H9 (cell line): Measurements from ENCODE around the gene LILRA1. TPM values are rescaled to one million over a fixed set of nuclear protein-coding genes. Genes with fewer than 3 reads are reported as not detected.
"Not testable (repeated sequence)": the region's sequence is repeated elsewhere in the genome, so short reads cannot be mapped to it uniquely, and the experiment has no call there.

ENCODE experiments used
- DNase-seq: peaks from one replicate; pipeline ENCODE4 v3.0.0-alpha.2; 2017
- H2AFZ ChIP-seq: one replicate; pipeline ENCODE4 v1.6.1; 2013; ENCODE audit warnings: mild to moderate bottlenecking, low read length, control low read depth, moderate library complexity
- H2AK5ac ChIP-seq: 2 replicates; pipeline ENCODE4 v1.6.1; 2013; ENCODE audit warnings: low read length, control low read depth, mixed read lengths; ENCODE audit not compliant: insufficient read length
- H2BK120ac ChIP-seq: one replicate; pipeline ENCODE4 v1.6.1; 2013; ENCODE audit warnings: low read depth, mild to moderate bottlenecking, low read length, control low read depth, inconsistent platforms; ENCODE audit not compliant: poor library complexity, severe bottlenecking
- H2BK12ac ChIP-seq: 2 replicates; pipeline ENCODE4 v1.6.1; 2013; ENCODE audit warnings: low read length, control low read depth, mixed read lengths, low read depth; ENCODE audit not compliant: insufficient read length
- H2BK15ac ChIP-seq: 2 replicates; pipeline ENCODE4 v1.6.1; 2013; ENCODE audit warnings: low read depth, low read length, control low read depth
- H2BK20ac ChIP-seq: one replicate; pipeline ENCODE4 v1.6.1; 2013; ENCODE audit warnings: low read depth, mild to moderate bottlenecking, low read length, control low read depth, inconsistent platforms; ENCODE audit not compliant: poor library complexity, severe bottlenecking
- H2BK5ac ChIP-seq: 2 replicates; pipeline ENCODE4 v1.6.1; 2013; ENCODE audit warnings: low read length, control low read depth, mixed read lengths; ENCODE audit not compliant: insufficient read length
- H3K14ac ChIP-seq: 2 replicates; pipeline ENCODE4 v1.6.1; 2013; ENCODE audit warnings: low read length, control low read depth; ENCODE audit not compliant: insufficient read depth
- H3K18ac ChIP-seq: 2 replicates; pipeline ENCODE4 v1.6.1; 2013; ENCODE audit warnings: low read depth, mild to moderate bottlenecking, mixed read lengths, low read length, control low read depth; ENCODE audit not compliant: insufficient read length
- H3K23ac ChIP-seq: 2 replicates; pipeline ENCODE4 v1.6.1; 2013; ENCODE audit warnings: low read length, control low read depth, mixed read lengths, low read depth; ENCODE audit not compliant: insufficient read length
- H3K23me2 ChIP-seq: 2 replicates; pipeline ENCODE4 v1.6.1; 2013; ENCODE audit warnings: low read depth, mild to moderate bottlenecking, mixed read lengths, low read length, control low read depth; ENCODE audit not compliant: insufficient read length, poor library complexity, severe bottlenecking
- H3K27ac ChIP-seq: 2 replicates; pipeline ENCODE4 v1.5.1; 2013; ENCODE audit warnings: low read length, control low read depth, mixed read lengths, low read depth; ENCODE audit not compliant: insufficient read length
- H3K27me3 ChIP-seq: 2 replicates; pipeline ENCODE4 v1.6.1; 2013; ENCODE audit warnings: low read length, control low read depth, inconsistent platforms; ENCODE audit not compliant: insufficient read depth
- H3K4ac ChIP-seq: 2 replicates; pipeline ENCODE4 v1.6.1; 2013; ENCODE audit warnings: low read depth, mild to moderate bottlenecking, control low read depth, inconsistent platforms, low read length, moderate library complexity
- H3K4me1 ChIP-seq: 2 replicates; pipeline ENCODE4 v1.6.1; 2013; ENCODE audit warnings: low read length, control low read depth, inconsistent platforms; ENCODE audit not compliant: insufficient read depth
- H3K4me2 ChIP-seq: 2 replicates; pipeline ENCODE4 v1.6.1; 2013; ENCODE audit warnings: low read length, control low read depth, mixed read lengths; ENCODE audit not compliant: insufficient read length, insufficient read depth
- H3K56ac ChIP-seq: 2 replicates; pipeline ENCODE4 v1.6.1; 2013; ENCODE audit warnings: low read depth, mild to moderate bottlenecking, mixed read lengths, low read length, control low read depth; ENCODE audit not compliant: insufficient read length
- H3K79me1 ChIP-seq: 2 replicates; pipeline ENCODE4 v1.6.1; 2013; ENCODE audit warnings: low read depth, mild to moderate bottlenecking, moderate library complexity, low read length, control low read depth, inconsistent platforms; ENCODE audit not compliant: insufficient read depth, poor library complexity, severe bottlenecking
- H3K79me2 ChIP-seq: 2 replicates; pipeline ENCODE4 v1.6.1; 2013; ENCODE audit warnings: low read length, control low read depth, inconsistent platforms; ENCODE audit not compliant: insufficient read depth
- H3K9ac ChIP-seq: 2 replicates; pipeline ENCODE4 v1.6.1; 2013; ENCODE audit warnings: low read length, control low read depth, mixed read lengths; ENCODE audit not compliant: insufficient read length; ENCODE audit errors: extremely low read depth
- H3K9me3 ChIP-seq: one replicate; pipeline ENCODE4 v1.6.1; 2013; ENCODE audit warnings: low read depth, low read length, inconsistent platforms; ENCODE audit not compliant: control insufficient read depth
- H3T11ph ChIP-seq: one replicate; pipeline ENCODE4 v1.6.1; 2013; ENCODE audit warnings: mild to moderate bottlenecking, low read length, control low read depth, inconsistent platforms
- H4K20me1 ChIP-seq: one replicate; pipeline ENCODE4 v1.6.1; 2013; ENCODE audit not compliant: control insufficient read depth, insufficient read length, insufficient read depth
- H4K5ac ChIP-seq: 2 replicates; pipeline ENCODE4 v1.6.1; 2013; ENCODE audit warnings: low read depth, mild to moderate bottlenecking, mixed read lengths, low read length, control low read depth; ENCODE audit not compliant: insufficient read length
- H4K8ac ChIP-seq: replicated peaks from 2 replicates; pipeline ENCODE4 v1.6.1; 2013; ENCODE audit warnings: low read length, control low read depth, mixed read lengths, low read depth; ENCODE audit not compliant: insufficient read length
- H4K91ac ChIP-seq: 2 replicates; pipeline ENCODE4 v1.6.1; 2013; ENCODE audit warnings: low read depth, mild to moderate bottlenecking, moderate library complexity, mixed read lengths, low read length, control low read depth; ENCODE audit not compliant: insufficient read length
- H3K27ac Mint-ChIP-seq, 3 experiments: 2 replicates in 2 of 3; 3 replicates in 1 of 3; pipeline ENCODE4 v1.8.0; 2020 to 2021; ENCODE audit warnings: mixed read lengths in 3 of 3, mild to moderate bottlenecking in 1 of 3, moderate library complexity in 1 of 3
- H3K27me3 Mint-ChIP-seq: 2 replicates; pipeline ENCODE4 v1.8.0; 2021; ENCODE audit warnings: low read depth, mild to moderate bottlenecking, moderate library complexity, mixed read lengths
- H3K36me3 Mint-ChIP-seq, 3 experiments: 2 replicates in 2 of 3; 3 replicates in 1 of 3; pipeline ENCODE4 v1.8.0; 2020 to 2021; ENCODE audit warnings: low read depth in 3 of 3, mixed read lengths in 3 of 3; ENCODE audit not compliant: insufficient read depth in 1 of 3
- H3K4me1 Mint-ChIP-seq, 2 experiments: 2 replicates each; pipeline ENCODE4 v1.8.0; 2020; ENCODE audit warnings: mixed read lengths in 2 of 2
- H3K4me3 Mint-ChIP-seq, 2 experiments: 2 replicates in 1 of 2; 3 replicates in 1 of 2; pipeline ENCODE4 v1.8.0; 2020 to 2021; ENCODE audit warnings: mild to moderate bottlenecking in 2 of 2, mixed read lengths in 2 of 2, moderate library complexity in 1 of 2
- H3K9me3 Mint-ChIP-seq, 2 experiments: 2 replicates in 1 of 2; 3 replicates in 1 of 2; pipeline ENCODE4 v1.8.0; 2020; ENCODE audit warnings: mild to moderate bottlenecking in 2 of 2, mixed read lengths in 2 of 2, moderate library complexity in 1 of 2
- CTCF ChIP-seq: fragments of 200-600 bp; sonication (generic); conservative IDR thresholded peaks from 3 replicates; pipeline ENCODE4 v1.8.0; 2021; ENCODE audit warnings: antibody characterized with exemption, mild to moderate bottlenecking
- WGBS: extraction: QIAGEN DNeasy Blood & Tissue Kit; methylation state at CpG from one replicate; pipeline ENCODE4 v1.1.7; 2013; ENCODE audit warnings: missing lambda C conversion rate, low lambda C conversion rate, mixed read lengths; ENCODE audit not compliant: insufficient read length; ENCODE audit errors: extremely low coverage; 5-methylcytosine and 5-hydroxymethylcytosine counted together
- total RNA-seq: library from RNA; stranded (reverse); gene quantifications from 2 replicates; pipeline ENCODE4 v1.2.1, GENCODE V29; 2021

Gene LILRA1
- total RNA-seq, 1 experiment from 2014 or later, result not detected

- no peaks in the 10 kb centered on the region for H3K79me2 ChIP-seq
- no peak overlapping the region for H2AFZ ChIP-seq
- H3K14ac ChIP-seq, result no peak overlapping the region
- peaks cover 99 to 100% of the 10 kb centered on the region in 2 experiments for H3K9me3 Mint-ChIP-seq
- H3T11ph ChIP-seq, result no peak overlapping the region
- no peak overlapping the region for H2BK12ac ChIP-seq
- H2BK5ac ChIP-seq, result no peak overlapping the region
- H3K27ac ChIP-seq, result no peak overlapping the region
- TF ChIP-seq CTCF, result no peak
- no peaks in the 10 kb centered on the region for H3K4me1 Mint-ChIP-seq
- H2BK20ac ChIP-seq, result no peak overlapping the region
- no peaks in the 10 kb centered on the region for H3K4me1 ChIP-seq
- H4K91ac ChIP-seq, result no peak overlapping the region
- H2AK5ac ChIP-seq, result no peak overlapping the region
- H3K4me2 ChIP-seq, result no peak overlapping the region
- H3K18ac ChIP-seq, result no peak overlapping the region
- no peaks in the 10 kb centered on the region for H3K79me1 ChIP-seq
- no peak overlapping the region for H3K27ac Mint-ChIP-seq
- no peak overlapping the region for H3K4me3 Mint-ChIP-seq
- no peak overlapping the region for H3K56ac ChIP-seq
- no peak overlapping the region for H2BK15ac ChIP-seq
- no peaks in the 10 kb centered on the region for H4K20me1 ChIP-seq
- peaks cover 2% of the 10 kb centered on the region for H3K27me3 Mint-ChIP-seq
- H3K27me3 ChIP-seq, result no peaks in the 10 kb centered on the region
- no peak overlapping the region for H2BK120ac ChIP-seq
- no peak overlapping the region for H3K9ac ChIP-seq
- H3K23ac ChIP-seq, result no peak overlapping the region
- H3K4ac ChIP-seq, result no peak overlapping the region
- WGBS, result no CpG with 5 or more reads among the region's 7 CpGs
- H4K5ac ChIP-seq, result no peak overlapping the region
- H3K9me3 ChIP-seq, result peaks cover 64% of the 10 kb centered on the region
- no peak overlapping the region for H4K8ac ChIP-seq
- no peak for DNase-seq
- no peaks in the 10 kb centered on the region for H3K23me2 ChIP-seq
- H3K36me3 Mint-ChIP-seq, result peaks cover 9 to 49% (median 12%) of the 10 kb centered on the region in 3 experiments; a peak in 6 of 7 replicates
These were observed 6.4 kb upstream of the LILRA1 start for GRCh38 chr19:54587026-54587425.

DNA sequence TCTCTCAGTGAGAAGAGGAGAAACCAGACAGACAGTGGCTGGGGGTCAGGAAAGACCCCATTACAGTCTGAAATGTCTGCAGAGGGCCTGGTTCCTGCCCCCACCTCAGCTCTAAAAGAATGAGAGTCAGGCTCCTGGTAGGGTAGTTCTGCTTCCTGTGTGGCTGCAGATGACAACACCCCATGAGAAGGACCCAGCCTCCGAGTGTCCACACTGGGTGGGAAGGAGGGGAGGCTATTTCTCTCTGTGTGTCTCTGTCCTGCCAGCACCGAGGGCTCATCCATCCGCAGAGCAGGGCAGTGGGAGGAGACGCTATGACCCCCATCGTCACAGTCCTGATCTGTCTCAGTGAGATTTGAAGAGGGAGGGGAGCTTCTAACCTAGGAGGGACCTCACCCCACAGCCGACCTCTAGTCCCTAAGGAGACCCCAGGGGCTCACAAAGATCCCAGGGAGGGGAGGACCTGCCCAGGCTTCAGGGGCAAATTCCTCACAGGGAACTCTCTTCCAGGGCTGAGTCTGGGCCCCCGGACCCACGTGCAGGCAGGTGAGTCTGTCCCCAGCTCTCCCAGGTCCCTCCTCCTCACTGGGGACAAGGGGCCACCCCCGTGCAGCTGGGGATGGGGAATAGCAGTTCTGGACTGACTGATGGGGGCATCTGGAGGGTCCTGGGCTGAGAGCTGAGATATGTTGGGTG lies 647 bp downstream of the LILRA1 start:
- H3K9me3 ChIP-seq, result peaks cover 83% of the 10 kb centered on the region
- H2BK12ac ChIP-seq, H3K27me3 Mint-ChIP-seq, H2BK120ac ChIP-seq, H4K5ac ChIP-seq, H4K91ac ChIP-seq, H2BK15ac ChIP-seq, H4K20me1 ChIP-seq, H3K14ac ChIP-seq, H2AFZ ChIP-seq, H4K8ac ChIP-seq, H3K27ac ChIP-seq, H3K23me2 ChIP-seq, H3K56ac ChIP-seq, H3K4me3 Mint-ChIP-seq, H3K9ac ChIP-seq, DNase-seq, H3K23ac ChIP-seq, H3K79me2 ChIP-seq, H3K4ac ChIP-seq, H2AK5ac ChIP-seq, H3K4me1 Mint-ChIP-seq, H3K27me3 ChIP-seq, H3K4me2 ChIP-seq, H2BK5ac ChIP-seq, H3K4me1 ChIP-seq, H3T11ph ChIP-seq, H3K27ac Mint-ChIP-seq, H3K79me1 ChIP-seq, H2BK20ac ChIP-seq, H3K18ac ChIP-seq: not testable (repeated sequence)
- H3K36me3 Mint-ChIP-seq, result peaks cover 5 to 24% (median 9%) of the 10 kb centered on the region in 3 experiments
- no CpG with 5 or more reads among the region's 9 CpGs for WGBS
- H3K9me3 Mint-ChIP-seq, result peaks cover 88 to 91% of the 10 kb centered on the region in 2 experiments
